Fibroblast of pulmonary artery (primary cell): Measurements from ENCODE around the gene DNER.

Source experiments
- DNase-seq: peaks from one replicate; pipeline ENCODE4 v3.0.0-alpha.2; 2010; ENCODE audit warnings: low read depth
- H3K4me3 ChIP-seq: replicated peaks from 2 replicates; pipeline ENCODE4 v1.5.1; 2011; ENCODE audit warnings: low read depth, mild to moderate bottlenecking, control low read depth, low read length, moderate library complexity
- TF ChIP-seq, protein P1 (sequence below): IDR thresholded peaks from 2 replicates; pipeline ENCODE4 v1.5.1; 2011; ENCODE audit warnings: mild to moderate bottlenecking, control low read depth, low read length, inconsistent platforms; ENCODE audit errors: missing control alignments

The DNER gene

DNA sequence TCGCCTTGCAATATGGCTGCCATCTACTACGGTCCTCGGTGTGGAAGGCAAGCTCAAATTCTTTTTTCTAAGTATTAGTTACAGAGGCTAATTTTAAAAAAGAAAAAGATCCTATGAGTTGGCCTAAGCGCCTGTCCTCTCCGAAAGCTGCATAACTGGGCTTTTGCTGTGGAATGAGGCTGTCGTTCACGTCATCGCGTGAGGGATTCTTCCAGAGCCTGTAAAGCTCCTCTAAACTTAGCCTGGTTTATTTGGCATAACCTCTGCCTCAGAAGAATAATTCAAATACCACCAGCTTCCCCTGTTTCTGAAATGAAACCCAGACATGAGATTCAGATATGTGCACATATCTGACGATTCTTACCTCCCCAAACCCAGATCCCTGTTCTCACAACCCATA is 187.4 kb downstream of the DNER start:
- DNase-seq, result no peak
- H3K4me3 ChIP-seq, result no peak overlapping the region
- TF ChIP-seq, protein P1, sequence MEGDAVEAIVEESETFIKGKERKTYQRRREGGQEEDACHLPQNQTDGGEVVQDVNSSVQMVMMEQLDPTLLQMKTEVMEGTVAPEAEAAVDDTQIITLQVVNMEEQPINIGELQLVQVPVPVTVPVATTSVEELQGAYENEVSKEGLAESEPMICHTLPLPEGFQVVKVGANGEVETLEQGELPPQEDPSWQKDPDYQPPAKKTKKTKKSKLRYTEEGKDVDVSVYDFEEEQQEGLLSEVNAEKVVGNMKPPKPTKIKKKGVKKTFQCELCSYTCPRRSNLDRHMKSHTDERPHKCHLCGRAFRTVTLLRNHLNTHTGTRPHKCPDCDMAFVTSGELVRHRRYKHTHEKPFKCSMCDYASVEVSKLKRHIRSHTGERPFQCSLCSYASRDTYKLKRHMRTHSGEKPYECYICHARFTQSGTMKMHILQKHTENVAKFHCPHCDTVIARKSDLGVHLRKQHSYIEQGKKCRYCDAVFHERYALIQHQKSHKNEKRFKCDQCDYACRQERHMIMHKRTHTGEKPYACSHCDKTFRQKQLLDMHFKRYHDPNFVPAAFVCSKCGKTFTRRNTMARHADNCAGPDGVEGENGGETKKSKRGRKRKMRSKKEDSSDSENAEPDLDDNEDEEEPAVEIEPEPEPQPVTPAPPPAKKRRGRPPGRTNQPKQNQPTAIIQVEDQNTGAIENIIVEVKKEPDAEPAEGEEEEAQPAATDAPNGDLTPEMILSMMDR, result no peak

DNA sequence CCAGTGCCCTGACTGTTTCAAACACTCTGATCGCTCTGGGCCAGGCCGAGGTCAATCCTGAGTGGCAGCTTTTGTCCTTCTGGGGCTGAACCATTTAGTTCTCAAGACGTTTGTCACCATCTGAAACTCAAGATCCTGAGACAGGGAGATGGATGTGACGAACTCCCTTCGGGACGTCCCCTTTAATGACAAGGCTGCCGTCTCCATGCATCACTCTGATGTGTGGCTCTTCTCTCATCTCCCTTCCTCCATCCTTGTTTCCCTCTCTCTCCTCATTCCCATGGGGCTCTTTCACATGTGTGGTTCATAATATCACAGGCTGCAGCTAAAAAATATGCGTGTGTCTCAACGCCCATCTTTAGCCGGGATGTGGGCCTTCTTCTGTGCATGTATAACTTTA is 189.6 kb downstream of the DNER start:
- no peak overlapping the region for H3K4me3 ChIP-seq
- no peak for DNase-seq
- TF ChIP-seq, protein P1, result no peak

DNA sequence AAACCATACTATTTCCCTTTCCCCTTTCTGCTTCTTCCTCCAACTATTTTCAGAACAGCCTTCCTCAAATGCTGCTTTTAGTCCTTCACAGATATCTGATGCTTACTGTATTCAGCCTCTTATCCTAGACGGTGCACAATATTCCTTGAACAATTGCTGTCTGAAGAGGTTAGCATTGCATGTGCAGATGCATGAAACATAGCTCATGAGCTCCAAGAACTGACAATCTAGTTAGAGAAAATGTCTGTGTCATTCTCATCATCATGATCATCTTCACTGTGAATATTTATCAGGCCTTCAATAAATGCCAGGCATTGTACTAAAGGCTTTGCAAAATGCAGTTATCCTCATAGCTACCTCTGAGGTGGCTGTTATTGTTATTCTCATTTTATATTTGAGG is 190.7 kb downstream of the DNER start:
- TF ChIP-seq, protein P1, result no peak

DNA sequence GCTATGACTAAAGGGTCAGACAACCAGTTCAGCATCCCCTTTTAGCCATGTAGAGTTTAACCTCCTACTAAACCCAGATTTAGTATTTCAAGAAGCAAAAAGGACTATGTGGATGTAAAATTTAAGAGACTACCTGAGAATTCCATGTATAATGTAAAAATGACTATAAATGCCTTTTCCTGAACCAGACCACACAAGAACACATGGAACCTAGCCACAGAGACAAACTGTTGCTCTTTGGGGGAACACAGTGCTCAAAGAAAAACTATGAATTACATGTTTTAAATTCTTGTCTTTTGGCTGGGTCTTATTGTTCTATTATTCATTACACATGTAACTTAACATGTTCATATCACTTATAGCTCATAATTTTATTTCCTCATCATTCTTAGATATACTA is 192.8 kb downstream of the DNER start:
- TF ChIP-seq, protein P1, result no peak
- H3K4me3 ChIP-seq, result no peak overlapping the region
- no peak for DNase-seq

More for the DNA sequence above, 190.7 kb downstream of the DNER start:
- no peak for DNase-seq
- H3K4me3 ChIP-seq, result no peak overlapping the region

DNA sequence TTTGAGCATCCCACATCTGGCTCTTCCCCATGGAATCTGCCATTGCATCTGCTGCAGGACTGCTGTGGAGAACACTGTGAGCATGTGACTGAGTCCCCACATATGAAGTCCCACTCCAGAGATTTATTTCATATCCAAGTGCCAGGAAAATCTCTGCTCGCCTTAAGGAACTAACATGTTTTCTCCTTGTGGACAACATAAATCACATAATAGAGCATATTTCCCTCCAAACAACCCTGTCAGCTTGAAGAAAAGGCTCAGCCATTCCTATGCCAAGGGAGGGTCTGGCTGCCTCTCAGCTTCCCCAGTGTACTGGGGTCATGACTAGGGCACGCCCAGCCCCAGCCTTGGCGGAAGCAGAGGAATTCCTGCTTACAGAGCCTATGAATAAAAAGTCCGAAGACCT is 193.7 kb downstream of the DNER start:
- no peak for DNase-seq

DNA sequence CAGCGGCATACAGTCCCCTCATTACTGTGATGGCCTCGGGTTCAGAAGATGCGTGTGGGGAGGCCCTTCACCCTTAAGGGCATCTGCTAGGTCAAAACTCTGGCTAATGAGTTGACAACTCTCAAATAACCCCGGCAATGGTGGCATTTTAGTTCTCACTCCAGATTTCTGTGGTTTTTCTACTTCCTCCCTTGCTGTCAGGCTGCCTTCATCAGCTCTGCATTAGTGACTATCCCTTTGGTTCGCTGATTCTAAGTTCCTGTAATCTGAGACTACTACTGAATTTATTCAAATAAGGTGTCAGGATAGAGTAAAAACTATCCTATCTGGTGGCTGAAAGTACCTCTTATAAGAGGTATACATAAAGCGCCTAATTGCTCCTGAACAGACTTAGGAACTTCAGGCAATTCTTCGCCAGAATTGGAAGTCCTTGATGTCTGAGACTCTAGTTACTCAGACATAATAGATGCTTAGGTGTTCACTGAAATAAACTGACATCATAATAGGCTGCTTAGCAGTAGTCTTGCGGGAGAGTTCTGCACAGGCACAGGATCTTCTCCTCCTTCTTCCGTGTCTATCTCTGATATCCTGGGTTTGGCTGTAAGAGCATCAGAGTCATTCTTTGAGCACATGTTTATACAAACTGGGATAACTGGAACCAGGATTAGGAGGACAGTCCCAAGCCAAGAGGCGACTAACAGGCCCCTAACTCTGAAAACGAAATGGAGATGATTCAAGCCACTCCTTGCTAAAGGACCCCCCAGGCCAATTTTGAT is 194.5 kb downstream of the DNER start:
- no peak for DNase-seq
- TF ChIP-seq, protein P1, result no peak
- H3K4me3 ChIP-seq, result no peak overlapping the region

More for the DNA sequence above, 193.7 kb downstream of the DNER start:
- no peak overlapping the region for H3K4me3 ChIP-seq
- TF ChIP-seq, protein P1, result no peak
